Neuronal stem cell (in vitro differentiated cells): Measurements from ENCODE around the gene ZBED2.

Experiments used
- DNase-seq: peaks from one replicate; pipeline ENCODE4 v3.0.0-alpha.2; 2013; ENCODE audit warnings: low spot score
- H2AFZ ChIP-seq: one replicate; pipeline ENCODE4 v1.6.1; 2013; ENCODE audit warnings: mild to moderate bottlenecking, low read length, inconsistent platforms
- H2AK5ac ChIP-seq: 2 replicates; pipeline ENCODE4 v1.6.1; 2013; ENCODE audit warnings: low read depth, mild to moderate bottlenecking, inconsistent platforms, low read length, moderate library complexity, mixed read lengths
- H2BK120ac ChIP-seq: 2 replicates; pipeline ENCODE4 v1.6.1; 2013; ENCODE audit warnings: low read depth, mild to moderate bottlenecking, inconsistent platforms, low read length, moderate library complexity, mixed read lengths
- H2BK12ac ChIP-seq: one replicate; pipeline ENCODE4 v1.6.1; 2013; ENCODE audit warnings: low read length, inconsistent platforms
- H2BK15ac ChIP-seq: 2 replicates; pipeline ENCODE4 v1.6.1; 2013; ENCODE audit warnings: mild to moderate bottlenecking, low read length, inconsistent platforms, mixed read lengths
- H2BK5ac ChIP-seq: one replicate; pipeline ENCODE4 v1.6.1; 2013; ENCODE audit warnings: inconsistent platforms, mild to moderate bottlenecking, low read length, moderate library complexity
- H3K14ac ChIP-seq: one replicate; pipeline ENCODE4 v1.6.1; 2013; ENCODE audit warnings: low read length, inconsistent platforms
- H3K18ac ChIP-seq: 2 replicates; pipeline ENCODE4 v1.6.1; 2013; ENCODE audit warnings: low read length, inconsistent platforms
- H3K23ac ChIP-seq: 2 replicates; pipeline ENCODE4 v1.6.1; 2013; ENCODE audit warnings: low read depth, mild to moderate bottlenecking, mixed read lengths, low read length, inconsistent platforms; ENCODE audit not compliant: poor library complexity
- H3K27ac ChIP-seq: replicated peaks from 3 replicates; pipeline ENCODE4 v1.5.1; 2013; ENCODE audit warnings: low read length, inconsistent platforms
- H3K27me3 ChIP-seq, 3 experiments: 2 replicates each; pipeline ENCODE4 v1.6.1; 2013; ENCODE audit warnings: low read length in 3 of 3, mild to moderate bottlenecking in 2 of 3, inconsistent platforms in 1 of 3, low read depth in 1 of 3, mixed read lengths in 1 of 3, moderate library complexity in 1 of 3; ENCODE audit not compliant: control insufficient read depth in 3 of 3, insufficient read depth in 3 of 3
- H3K36me3 ChIP-seq, 2 donors: replicated peaks in 1 of 2; 2 replicates each; pipeline ENCODE4 v1.6.1; 2013; ENCODE audit warnings: low read length in 2 of 2; ENCODE audit not compliant: control insufficient read depth in 2 of 2, insufficient read depth in 2 of 2
- H3K4ac ChIP-seq: 2 replicates; pipeline ENCODE4 v1.6.1; 2013; ENCODE audit warnings: inconsistent platforms, mild to moderate bottlenecking, low read length, moderate library complexity
- H3K4me1 ChIP-seq, 2 donors: 1 replicate in 1 of 2; 2 replicates in 1 of 2; pipeline ENCODE4 v1.6.1; 2013; ENCODE audit warnings: low read length in 2 of 2, low read depth in 1 of 2; ENCODE audit not compliant: control insufficient read depth in 2 of 2, insufficient read depth in 1 of 2
- H3K4me2 ChIP-seq: one replicate; pipeline ENCODE4 v1.6.1; 2013; ENCODE audit warnings: mild to moderate bottlenecking, low read length, inconsistent platforms; ENCODE audit not compliant: insufficient read depth, poor library complexity, severe bottlenecking
- H3K4me3 ChIP-seq, 2 donors: 2 replicates each; pipeline ENCODE4 v1.5.1; 2013; ENCODE audit warnings: low read length in 2 of 2, mild to moderate bottlenecking in 2 of 2, inconsistent platforms in 1 of 2, moderate library complexity in 1 of 2
- H3K79me1 ChIP-seq: one replicate; pipeline ENCODE4 v1.6.1; 2013; ENCODE audit warnings: low read depth, mild to moderate bottlenecking, inconsistent platforms, low read length, moderate library complexity
- H3K9ac ChIP-seq: one replicate; pipeline ENCODE4 v1.6.1; 2013; ENCODE audit warnings: mild to moderate bottlenecking, low read depth, low read length, inconsistent platforms; ENCODE audit not compliant: poor library complexity
- H3K9me3 ChIP-seq, 2 donors: replicated peaks in 1 of 2; 2 replicates each; pipeline versions ENCODE3 to v1.6.1; 2013; ENCODE audit warnings: low read length in 2 of 2, mild to moderate bottlenecking in 2 of 2, inconsistent platforms in 1 of 2, low read depth in 1 of 2, mixed read lengths in 1 of 2, moderate library complexity in 1 of 2; ENCODE audit not compliant: control insufficient read depth in 2 of 2, insufficient read depth in 1 of 2
- H4K8ac ChIP-seq: one replicate; pipeline ENCODE4 v1.6.1; 2013; ENCODE audit warnings: low read depth, mild to moderate bottlenecking, inconsistent platforms, low read length, moderate library complexity
- H4K91ac ChIP-seq: one replicate; pipeline ENCODE4 v1.6.1; 2013; ENCODE audit warnings: low read length, low read depth, mild to moderate bottlenecking, inconsistent platforms; ENCODE audit not compliant: poor library complexity
- WGBS, 2 donors: extraction: QIAGEN DNeasy Blood & Tissue Kit; methylation state at CpG; one replicate each; pipeline ENCODE4 v1.1.7; 2013; ENCODE audit warnings: missing lambda C conversion rate in 2 of 2, mixed read lengths in 1 of 2; ENCODE audit not compliant: insufficient read length in 2 of 2, insufficient replicate concordance in 1 of 2; ENCODE audit errors: extremely low coverage in 2 of 2; 5-methylcytosine and 5-hydroxymethylcytosine counted together

Gene ZBED2

DNA sequence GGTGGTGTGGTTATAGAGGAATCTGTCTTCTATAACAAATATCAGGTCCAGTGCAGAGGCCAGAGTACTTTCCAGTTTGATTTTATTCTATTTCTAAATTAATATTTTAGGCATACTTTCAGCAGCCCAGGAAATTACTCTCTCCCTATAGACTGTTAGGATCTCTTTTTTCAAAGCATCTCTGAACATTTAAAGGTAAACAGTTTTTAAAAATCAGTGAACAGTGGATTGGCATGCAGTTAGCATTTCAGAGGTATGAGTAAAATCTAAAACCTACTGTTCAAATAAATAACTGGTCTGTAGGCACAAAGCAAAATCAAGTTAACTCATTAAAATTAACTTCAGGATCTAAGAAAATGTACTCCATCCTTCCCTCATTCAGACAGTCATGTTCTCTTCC lies 3.0 kb downstream of the ZBED2 start:
- Histone ChIP-seq H3K27ac (no peak overlapping the region), H3K23ac (no peak overlapping the region), H2AFZ (no peak overlapping the region), H2BK5ac (no peak overlapping the region), H3K9me3 (no peaks in the 10 kb centered on the region), H3K4ac (no peak overlapping the region), H2BK12ac (no peak overlapping the region), H3K14ac (no peak overlapping the region), H4K91ac (no peak overlapping the region), H3K27me3 (peaks cover 0 to 5% (median 0%) of the 10 kb centered on the region in 3 experiments), H3K36me3 (no peaks in the 10 kb centered on the region), H4K8ac (no peak overlapping the region), H3K9ac (no peak overlapping the region), H3K4me3 (no peak overlapping the region), H3K4me2 (no peak overlapping the region), H2BK120ac (no peak overlapping the region), H3K4me1 (peaks cover 0 to 2% of the 10 kb centered on the region in 2 donors), H3K79me1 (no peaks in the 10 kb centered on the region), H2AK5ac (no peak overlapping the region), H3K18ac (no peak overlapping the region), H2BK15ac (no peak overlapping the region)
- no peak for DNase-seq

GRCh38 chr3:111591555-111591954 lies 3.6 kb downstream of the ZBED2 start:
- H3K27ac ChIP-seq: no peak overlapping the region
- no CpG with 5 or more reads among the region's 3 CpGs for WGBS, 2 donors
- H3K4ac ChIP-seq: no peak overlapping the region
- H2BK15ac ChIP-seq: no peak overlapping the region
- no peaks in the 10 kb centered on the region for H3K36me3 ChIP-seq
- no peak overlapping the region for H3K23ac ChIP-seq
- H4K8ac ChIP-seq: no peak overlapping the region
- H2BK12ac ChIP-seq: no peak overlapping the region
- H3K4me3 ChIP-seq: no peak overlapping the region
- no peak for DNase-seq
- H3K4me1 ChIP-seq: peaks cover 0 to 2% of the 10 kb centered on the region in 2 donors
- H3K9me3 ChIP-seq: no peaks in the 10 kb centered on the region
- H3K9ac ChIP-seq: no peak overlapping the region
- H4K91ac ChIP-seq: no peak overlapping the region
- H2AFZ ChIP-seq: no peak overlapping the region
- H3K79me1 ChIP-seq: no peaks in the 10 kb centered on the region
- H3K18ac ChIP-seq: no peak overlapping the region
- no peak overlapping the region for H3K14ac ChIP-seq
- no peak overlapping the region for H2BK120ac ChIP-seq
- peaks cover 0 to 5% (median 0%) of the 10 kb centered on the region in 3 experiments for H3K27me3 ChIP-seq
- no peak overlapping the region for H2BK5ac ChIP-seq
- no peak overlapping the region for H3K4me2 ChIP-seq
- H2AK5ac ChIP-seq: no peak overlapping the region

- no peak overlapping the region for H2BK5ac ChIP-seq
- H4K91ac ChIP-seq: no peak overlapping the region
- no CpG with 5 or more reads among the region's 1 CpG for WGBS, 2 donors
- no peak overlapping the region for H2BK15ac ChIP-seq
- no peak overlapping the region for H3K23ac ChIP-seq
- peaks cover 0 to under 1% of the 10 kb centered on the region in 2 donors for H3K4me1 ChIP-seq
- no peaks in the 10 kb centered on the region for H3K79me1 ChIP-seq
- H2AFZ ChIP-seq: no peak overlapping the region
- no peaks in the 10 kb centered on the region for H3K36me3 ChIP-seq
- H3K4me2 ChIP-seq: no peak overlapping the region
- H3K4me3 ChIP-seq: no peak overlapping the region
- peaks cover 0 to 5% (median 0%) of the 10 kb centered on the region in 3 experiments for H3K27me3 ChIP-seq
- H2AK5ac ChIP-seq: no peak overlapping the region
- no peak overlapping the region for H3K27ac ChIP-seq
- no peak overlapping the region for H3K4ac ChIP-seq
- DNase-seq: no peak
- no peak overlapping the region for H3K9ac ChIP-seq
- no peak overlapping the region for H2BK120ac ChIP-seq
- H3K9me3 ChIP-seq: no peaks in the 10 kb centered on the region
- no peak overlapping the region for H3K18ac ChIP-seq
- H2BK12ac ChIP-seq: no peak overlapping the region
- no peak overlapping the region for H4K8ac ChIP-seq
- H3K14ac ChIP-seq: no peak overlapping the region
These were observed 5.0 kb downstream of the ZBED2 start for GRCh38 chr3:111590143-111590491.

DNA sequence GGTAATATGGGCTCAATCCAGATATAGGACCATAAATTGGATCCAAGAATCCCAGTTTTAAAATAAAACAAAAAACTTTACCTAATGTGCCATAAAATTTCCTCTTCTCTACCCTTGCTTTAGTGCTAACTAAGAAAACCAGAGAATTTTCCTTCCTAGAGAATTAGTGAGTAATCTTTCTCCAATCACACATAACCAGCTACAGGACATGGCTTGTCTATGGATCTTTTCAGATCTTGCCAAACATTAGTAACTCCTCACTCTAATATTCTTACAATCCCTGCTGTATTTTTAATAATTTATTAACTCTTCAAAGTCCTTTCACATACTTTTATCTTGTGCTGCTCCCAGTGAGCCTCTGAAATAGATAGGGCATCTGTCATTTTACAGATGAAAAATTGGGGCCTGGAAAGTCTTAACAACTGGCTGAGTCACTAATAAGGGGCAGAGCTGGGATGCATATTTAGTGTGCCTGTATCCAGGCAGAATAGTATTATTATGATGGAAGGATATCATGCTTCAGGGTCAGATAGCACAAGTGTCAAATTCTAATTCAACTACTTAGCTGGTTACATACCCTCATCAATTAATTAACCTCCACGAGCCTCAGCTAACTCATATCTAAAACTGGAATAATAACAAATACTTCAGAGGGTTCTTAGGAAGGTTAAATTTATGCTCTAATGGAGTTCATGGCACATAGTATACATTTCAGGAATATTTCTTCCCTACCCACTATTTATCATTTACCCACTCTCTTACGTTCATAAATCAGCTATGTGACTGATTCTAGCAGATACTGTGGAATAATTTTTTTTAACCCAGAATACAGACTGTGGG lies 5.6 kb downstream of the ZBED2 start:
- WGBS, 2 donors: no CpG with 5 or more reads among the region's 2 CpGs
- no peak overlapping the region for H2BK15ac ChIP-seq
- H4K91ac ChIP-seq: no peak overlapping the region
- H3K4me1 ChIP-seq: no peaks in the 10 kb centered on the region
- H3K23ac ChIP-seq: no peak overlapping the region
- H3K79me1 ChIP-seq: no peaks in the 10 kb centered on the region
- H3K27ac ChIP-seq: no peak overlapping the region
- H2BK12ac ChIP-seq: no peak overlapping the region
- no peak overlapping the region for H2BK120ac ChIP-seq
- no peak overlapping the region for H3K14ac ChIP-seq
- H3K9ac ChIP-seq: no peak overlapping the region
- H3K36me3 ChIP-seq: no peaks in the 10 kb centered on the region
- H3K4ac ChIP-seq: no peak overlapping the region
- H3K27me3 ChIP-seq: peaks cover 0 to 5% (median 0%) of the 10 kb centered on the region in 3 experiments
- no peak overlapping the region for H4K8ac ChIP-seq
- no peaks in the 10 kb centered on the region for H3K9me3 ChIP-seq
- no peak overlapping the region for H3K4me2 ChIP-seq
- no peak overlapping the region for H2AK5ac ChIP-seq
- DNase-seq: no peak
- H2BK5ac ChIP-seq: no peak overlapping the region
- H3K4me3 ChIP-seq: no peak overlapping the region
- H3K18ac ChIP-seq: no peak overlapping the region
- H2AFZ ChIP-seq: no peak overlapping the region
